ENCODE data around the gene PRR16. TPM values are rescaled to one million over a fixed set of nuclear protein-coding genes. Genes with fewer than 3 reads are reported as not detected.

PRR16 gene
- polyA plus RNA-seq, 1 donor, result 28.0 TPM

GRCh38 chr5:120463006-120463680 is 957 bp upstream of the PRR16 start:
- no peak for DNase-seq

- peak; percentile 36 for DNase-seq
Measured at GRCh38 chr5:120464627-120465435, 731 bp downstream of the PRR16 start.

GRCh38 chr5:120465436-120465961 is 1.4 kb downstream of the PRR16 start:
- peak; percentile 21 for DNase-seq

DNA sequence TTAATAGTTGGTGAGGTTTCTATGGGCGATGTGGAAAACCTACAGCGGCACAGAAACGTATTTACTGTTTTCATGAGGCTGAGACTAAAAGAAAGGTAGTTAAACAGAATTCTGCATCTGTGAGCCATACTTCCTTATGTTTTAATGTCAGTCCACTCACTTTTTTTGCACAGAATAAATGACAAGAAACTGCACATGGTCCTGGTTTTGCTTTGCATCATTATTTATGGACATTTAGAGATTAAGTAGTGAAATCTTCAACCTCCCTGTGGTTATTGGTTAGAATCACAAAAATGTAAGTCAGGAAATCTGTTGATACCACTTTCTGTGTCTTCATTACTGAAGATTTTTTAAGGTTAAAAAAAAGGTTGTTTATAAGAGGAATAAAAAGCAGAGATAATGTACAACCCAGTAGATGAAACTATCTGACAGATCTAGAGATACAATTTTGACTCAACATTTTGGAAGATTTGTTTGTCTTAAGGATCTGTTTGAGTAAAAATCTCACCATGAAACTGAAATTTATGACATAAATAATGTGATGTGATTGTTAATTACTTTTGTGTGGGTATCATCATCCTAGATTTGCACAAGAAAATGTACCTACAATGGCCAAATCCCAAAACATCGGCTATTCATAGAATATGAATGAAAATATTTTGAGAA is 2.4 kb downstream of the PRR16 start:
- DNase-seq, result no peak

- DNase-seq, result no peak
Measured at GRCh38 chr5:120471971-120472370, 7.9 kb downstream of the PRR16 start.

GRCh38 chr5:120472911-120473310 is 8.8 kb downstream of the PRR16 start:
- DNase-seq, result no peak

- no peak for DNase-seq
Measured at GRCh38 chr5:120473332-120473731, 9.2 kb downstream of the PRR16 start.

GRCh38 chr5:120476063-120476462 is 12.0 kb downstream of the PRR16 start:
- no peak for DNase-seq

- no peak for DNase-seq
Measured at GRCh38 chr5:120479066-120479465, 15.0 kb downstream of the PRR16 start.

DNA sequence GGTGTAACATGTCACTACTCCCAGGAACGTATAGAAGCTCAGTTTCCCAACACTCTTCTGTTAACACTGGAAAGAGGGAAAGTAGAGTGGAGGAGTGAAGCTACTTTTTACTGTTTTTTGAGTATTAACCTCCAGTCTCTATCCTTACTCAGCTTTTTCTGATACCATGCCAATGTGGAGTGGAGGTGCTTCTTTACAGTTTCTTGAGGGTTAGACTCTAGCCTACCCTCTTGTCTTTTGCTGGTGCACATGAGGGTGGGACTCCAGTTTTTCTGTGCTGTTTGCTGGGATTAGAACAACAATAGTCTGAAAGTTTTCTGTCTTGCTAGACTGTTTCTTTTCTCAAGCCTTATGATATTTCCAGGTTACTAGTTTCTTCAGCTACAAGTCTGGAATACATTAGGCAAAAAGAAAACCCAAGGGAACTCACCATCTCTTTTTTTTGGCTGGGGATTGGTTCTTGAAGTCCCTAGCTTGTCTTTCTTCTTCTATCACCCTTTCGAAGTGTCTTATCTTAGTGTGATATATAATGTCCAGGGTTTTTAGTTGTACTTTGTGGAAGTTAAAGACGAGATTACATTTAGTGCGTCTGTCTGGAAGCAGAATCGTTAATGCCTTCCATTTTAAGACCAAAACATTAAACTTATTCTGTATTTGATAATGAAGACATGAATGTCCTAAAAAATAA is 35.9 kb downstream of the PRR16 start:
- no peak for DNase-seq

- DNase-seq, result no peak
Measured at GRCh38 chr5:120502531-120502930, 38.4 kb downstream of the PRR16 start.

- no peak for DNase-seq
Measured at GRCh38 chr5:120503341-120503740, 39.2 kb downstream of the PRR16 start.

GRCh38 chr5:120504057-120504456 is 40.0 kb downstream of the PRR16 start:
- DNase-seq, result no peak

- DNase-seq, result no peak
Measured at GRCh38 chr5:120507197-120507596, 43.1 kb downstream of the PRR16 start.

GRCh38 chr5:120507800-120508463 is 43.8 kb downstream of the PRR16 start:
- DNase-seq, result no peak

- no peak for DNase-seq
Measured at GRCh38 chr5:120509053-120509452, 45.0 kb downstream of the PRR16 start.

DNA sequence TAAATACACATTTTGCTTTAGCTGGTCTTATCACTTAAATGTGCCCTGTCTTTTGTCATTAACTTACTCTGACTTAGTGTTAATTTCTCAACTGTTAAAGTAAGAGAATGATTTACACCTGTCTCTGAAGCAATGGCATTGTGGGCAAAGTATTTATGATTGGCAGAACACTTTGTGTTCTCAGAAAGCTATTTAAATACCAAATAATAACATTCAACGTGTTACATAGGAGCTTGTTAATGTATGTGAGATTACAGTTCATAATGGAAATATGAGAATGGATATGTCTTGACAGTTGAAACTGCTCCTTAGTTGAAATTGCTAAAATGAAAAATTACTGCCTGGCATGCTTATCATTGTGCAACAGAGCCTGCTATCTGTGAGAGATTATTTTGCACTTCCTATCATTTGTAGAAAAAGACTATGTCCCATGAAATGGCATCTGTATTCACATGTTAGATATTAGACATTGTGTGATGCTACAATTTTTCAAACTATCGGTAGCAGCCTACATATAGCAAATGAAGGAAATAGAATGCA is 46.1 kb downstream of the PRR16 start:
- DNase-seq, result no peak

- no peak for DNase-seq
Measured at GRCh38 chr5:120510994-120511686, 47.0 kb downstream of the PRR16 start.

GRCh38 chr5:120512068-120512467 is 48.0 kb downstream of the PRR16 start:
- DNase-seq, result no peak

DNA sequence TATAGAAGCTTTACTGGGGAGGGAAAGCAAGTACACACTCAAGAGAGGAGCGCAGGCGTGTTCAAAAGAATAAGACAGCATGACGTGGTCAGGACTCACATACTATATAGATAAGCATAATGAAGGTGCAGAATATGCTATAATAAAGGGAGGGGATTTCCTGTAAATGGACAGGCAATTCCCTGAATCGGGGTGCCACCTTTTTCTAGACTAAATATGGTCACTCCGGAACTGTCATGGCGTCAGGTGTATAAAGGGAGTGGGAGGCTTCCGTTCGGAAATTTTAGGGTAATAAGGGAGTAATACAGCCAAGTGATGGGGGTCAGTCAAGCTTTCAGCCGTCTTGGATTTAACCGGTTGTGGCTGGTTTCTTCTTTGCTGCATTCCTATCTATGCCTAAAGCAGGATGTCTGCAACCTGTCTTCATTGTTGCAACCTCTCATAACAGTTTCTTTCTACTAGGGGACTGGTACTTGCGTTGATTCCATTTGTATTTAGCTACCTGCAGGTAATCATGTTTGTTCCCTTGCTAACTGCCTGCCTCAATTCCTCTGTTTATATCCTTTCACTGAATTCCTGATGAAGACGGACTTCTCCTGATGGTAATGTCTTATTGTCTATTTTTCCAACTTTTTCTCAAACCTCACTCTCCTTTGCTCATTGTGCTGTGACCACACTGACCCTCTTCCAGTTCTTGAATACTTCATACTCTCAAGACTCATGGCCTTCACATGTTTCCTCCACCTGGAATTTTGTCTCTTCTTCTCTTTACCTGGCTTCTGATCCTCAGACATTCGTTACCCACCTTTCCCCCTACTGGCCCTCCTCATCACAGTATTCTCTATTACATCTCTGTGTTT is 48.9 kb downstream of the PRR16 start:
- no peak for DNase-seq

Data from hindlimb muscle (tissue), 1 donor.